Neuronal stem cell (in vitro differentiated cells): ENCODE measurements around the gene MGLL.
"Not testable (repeated sequence)": the region's sequence is repeated elsewhere in the genome, so short reads cannot be mapped to it uniquely, and the experiment has no call there.

Experiments used
- DNase-seq: peaks from one replicate; pipeline ENCODE4 v3.0.0-alpha.2; 2013; ENCODE audit warnings: low spot score
- H2AFZ ChIP-seq: one replicate; pipeline ENCODE4 v1.6.1; 2013; ENCODE audit warnings: mild to moderate bottlenecking, low read length, inconsistent platforms
- H2AK5ac ChIP-seq: 2 replicates; pipeline ENCODE4 v1.6.1; 2013; ENCODE audit warnings: low read depth, mild to moderate bottlenecking, inconsistent platforms, low read length, moderate library complexity, mixed read lengths
- H2BK120ac ChIP-seq: 2 replicates; pipeline ENCODE4 v1.6.1; 2013; ENCODE audit warnings: low read depth, mild to moderate bottlenecking, inconsistent platforms, low read length, moderate library complexity, mixed read lengths
- H2BK12ac ChIP-seq: one replicate; pipeline ENCODE4 v1.6.1; 2013; ENCODE audit warnings: low read length, inconsistent platforms
- H2BK15ac ChIP-seq: 2 replicates; pipeline ENCODE4 v1.6.1; 2013; ENCODE audit warnings: mild to moderate bottlenecking, low read length, inconsistent platforms, mixed read lengths
- H2BK5ac ChIP-seq: one replicate; pipeline ENCODE4 v1.6.1; 2013; ENCODE audit warnings: inconsistent platforms, mild to moderate bottlenecking, low read length, moderate library complexity
- H3K14ac ChIP-seq: one replicate; pipeline ENCODE4 v1.6.1; 2013; ENCODE audit warnings: low read length, inconsistent platforms
- H3K18ac ChIP-seq: 2 replicates; pipeline ENCODE4 v1.6.1; 2013; ENCODE audit warnings: low read length, inconsistent platforms
- H3K23ac ChIP-seq: 2 replicates; pipeline ENCODE4 v1.6.1; 2013; ENCODE audit warnings: low read depth, mild to moderate bottlenecking, mixed read lengths, low read length, inconsistent platforms; ENCODE audit not compliant: poor library complexity
- H3K27ac ChIP-seq: replicated peaks from 3 replicates; pipeline ENCODE4 v1.5.1; 2013; ENCODE audit warnings: low read length, inconsistent platforms
- H3K27me3 ChIP-seq, 3 experiments: 2 replicates each; pipeline ENCODE4 v1.6.1; 2013; ENCODE audit warnings: low read length in 3 of 3, mild to moderate bottlenecking in 2 of 3, inconsistent platforms in 1 of 3, low read depth in 1 of 3, mixed read lengths in 1 of 3, moderate library complexity in 1 of 3; ENCODE audit not compliant: control insufficient read depth in 3 of 3, insufficient read depth in 3 of 3
- H3K36me3 ChIP-seq, 2 donors: replicated peaks in 1 of 2; 2 replicates each; pipeline ENCODE4 v1.6.1; 2013; ENCODE audit warnings: low read length in 2 of 2; ENCODE audit not compliant: control insufficient read depth in 2 of 2, insufficient read depth in 2 of 2
- H3K4ac ChIP-seq: 2 replicates; pipeline ENCODE4 v1.6.1; 2013; ENCODE audit warnings: inconsistent platforms, mild to moderate bottlenecking, low read length, moderate library complexity
- H3K4me1 ChIP-seq, 2 donors: 1 replicate in 1 of 2; 2 replicates in 1 of 2; pipeline ENCODE4 v1.6.1; 2013; ENCODE audit warnings: low read length in 2 of 2, low read depth in 1 of 2; ENCODE audit not compliant: control insufficient read depth in 2 of 2, insufficient read depth in 1 of 2
- H3K4me2 ChIP-seq: one replicate; pipeline ENCODE4 v1.6.1; 2013; ENCODE audit warnings: mild to moderate bottlenecking, low read length, inconsistent platforms; ENCODE audit not compliant: insufficient read depth, poor library complexity, severe bottlenecking
- H3K4me3 ChIP-seq, 2 donors: 2 replicates each; pipeline ENCODE4 v1.5.1; 2013; ENCODE audit warnings: low read length in 2 of 2, mild to moderate bottlenecking in 2 of 2, inconsistent platforms in 1 of 2, moderate library complexity in 1 of 2
- H3K79me1 ChIP-seq: one replicate; pipeline ENCODE4 v1.6.1; 2013; ENCODE audit warnings: low read depth, mild to moderate bottlenecking, inconsistent platforms, low read length, moderate library complexity
- H3K9ac ChIP-seq: one replicate; pipeline ENCODE4 v1.6.1; 2013; ENCODE audit warnings: mild to moderate bottlenecking, low read depth, low read length, inconsistent platforms; ENCODE audit not compliant: poor library complexity
- H3K9me3 ChIP-seq, 2 donors: replicated peaks in 1 of 2; 2 replicates each; pipeline versions ENCODE3 to v1.6.1; 2013; ENCODE audit warnings: low read length in 2 of 2, mild to moderate bottlenecking in 2 of 2, inconsistent platforms in 1 of 2, low read depth in 1 of 2, mixed read lengths in 1 of 2, moderate library complexity in 1 of 2; ENCODE audit not compliant: control insufficient read depth in 2 of 2, insufficient read depth in 1 of 2
- H4K8ac ChIP-seq: one replicate; pipeline ENCODE4 v1.6.1; 2013; ENCODE audit warnings: low read depth, mild to moderate bottlenecking, inconsistent platforms, low read length, moderate library complexity
- H4K91ac ChIP-seq: one replicate; pipeline ENCODE4 v1.6.1; 2013; ENCODE audit warnings: low read length, low read depth, mild to moderate bottlenecking, inconsistent platforms; ENCODE audit not compliant: poor library complexity
- WGBS, 2 donors: extraction: QIAGEN DNeasy Blood & Tissue Kit; methylation state at CpG; one replicate each; pipeline ENCODE4 v1.1.7; 2013; ENCODE audit warnings: missing lambda C conversion rate in 2 of 2, mixed read lengths in 1 of 2; ENCODE audit not compliant: insufficient read length in 2 of 2, insufficient replicate concordance in 1 of 2; ENCODE audit errors: extremely low coverage in 2 of 2; 5-methylcytosine and 5-hydroxymethylcytosine counted together

Gene MGLL

GRCh38 chr3:127655641-127656040 lies 166.7 kb downstream of the MGLL start:
- Histone ChIP-seq H2AK5ac (no peak overlapping the region), H2BK12ac (no peak overlapping the region), H3K27me3 (no peaks in the 10 kb centered on the region), H3K4me2 (no peak overlapping the region), H4K91ac (no peak overlapping the region), H3K4me1 (peaks cover 0 to 8% of the 10 kb centered on the region in 2 donors), H3K9ac (no peak overlapping the region), H3K14ac (no peak overlapping the region), H2BK5ac (no peak overlapping the region), H3K9me3 (no peaks in the 10 kb centered on the region), H2BK120ac (no peak overlapping the region), H3K4me3 (no peak overlapping the region), H3K18ac (peak overlapping the region; percentile 27), H3K79me1 (no peaks in the 10 kb centered on the region), H4K8ac (no peak overlapping the region), H3K4ac (no peak overlapping the region), H3K36me3 (peaks cover 6 to 42% of the 10 kb centered on the region in 2 donors), H2BK15ac (no peak overlapping the region), H2AFZ (no peak overlapping the region), H3K27ac (no peak overlapping the region), H3K23ac (no peak overlapping the region)
- DNase-seq: no peak
- WGBS, 2 donors: no CpG with 5 or more reads among the region's 3 CpGs

GRCh38 chr3:127654993-127655392 lies 167.3 kb downstream of the MGLL start:
- H3K4me2 ChIP-seq, H3K27ac ChIP-seq, H3K23ac ChIP-seq, H3K18ac ChIP-seq, H3K4me1 ChIP-seq, H3K4ac ChIP-seq, H3K9ac ChIP-seq, H2BK15ac ChIP-seq, H2BK120ac ChIP-seq, H3K79me1 ChIP-seq, H4K8ac ChIP-seq, H3K4me3 ChIP-seq, H2BK5ac ChIP-seq, H2BK12ac ChIP-seq, H2AK5ac ChIP-seq, H3K9me3 ChIP-seq, H3K27me3 ChIP-seq, DNase-seq, H2AFZ ChIP-seq, H3K14ac ChIP-seq, H4K91ac ChIP-seq: not testable (repeated sequence)
- peaks cover 3 to 38% of the 10 kb centered on the region in 2 donors for H3K36me3 ChIP-seq
- no CpG with 5 or more reads among the region's 6 CpGs for WGBS, 2 donors

- no CpG with 5 or more reads among the region's 4 CpGs for WGBS, 2 donors
These were observed 167.9 kb downstream of the MGLL start for GRCh38 chr3:127654374-127654773.

GRCh38 chr3:127652246-127652995 lies 169.9 kb downstream of the MGLL start:
- H2BK15ac ChIP-seq: no peak overlapping the region
- H2BK5ac ChIP-seq: no peak overlapping the region
- DNase-seq: peak; percentile 65
- no peak overlapping the region for H3K18ac ChIP-seq
- no peak overlapping the region for H2BK120ac ChIP-seq
- no peak overlapping the region for H4K91ac ChIP-seq
- no peak overlapping the region for H3K4me3 ChIP-seq
- no peak overlapping the region for H3K4ac ChIP-seq
- H3K9ac ChIP-seq: no peak overlapping the region
- H2AK5ac ChIP-seq: no peak overlapping the region
- peak overlapping the region; percentile 8 for H2BK12ac ChIP-seq
- H3K23ac ChIP-seq: no peak overlapping the region
- H3K9me3 ChIP-seq: no peaks in the 10 kb centered on the region
- WGBS, 2 donors: no CpG with 5 or more reads among the region's 13 CpGs
- no peak overlapping the region for H3K4me2 ChIP-seq
- no peak overlapping the region for H4K8ac ChIP-seq
- no peak overlapping the region for H3K14ac ChIP-seq
- peaks cover 2 to 44% of the 10 kb centered on the region in 2 donors for H3K36me3 ChIP-seq
- H3K79me1 ChIP-seq: no peaks in the 10 kb centered on the region
- H2AFZ ChIP-seq: no peak overlapping the region
- no peak overlapping the region for H3K27ac ChIP-seq
- H3K4me1 ChIP-seq: no peaks in the 10 kb centered on the region
- no peaks in the 10 kb centered on the region for H3K27me3 ChIP-seq

More at GRCh38 chr3:127654374-127654773, 167.9 kb downstream of the MGLL start:
- no peak overlapping the region for H3K14ac ChIP-seq
- no peak overlapping the region for H4K91ac ChIP-seq
- no peak overlapping the region for H3K23ac ChIP-seq
- no peak for DNase-seq
- no peak overlapping the region for H2AFZ ChIP-seq
- no peaks in the 10 kb centered on the region for H3K27me3 ChIP-seq
- H3K9ac ChIP-seq: no peak overlapping the region
- H2AK5ac ChIP-seq: no peak overlapping the region
- H3K79me1 ChIP-seq: no peaks in the 10 kb centered on the region
- peaks cover 3 to 36% of the 10 kb centered on the region in 2 donors for H3K36me3 ChIP-seq
- no peaks in the 10 kb centered on the region for H3K4me1 ChIP-seq
- no peak overlapping the region for H2BK12ac ChIP-seq
- H2BK5ac ChIP-seq: no peak overlapping the region
- H3K27ac ChIP-seq: no peak overlapping the region
- no peak overlapping the region for H3K4ac ChIP-seq
- H4K8ac ChIP-seq: no peak overlapping the region
- no peak overlapping the region for H3K18ac ChIP-seq
- no peak overlapping the region for H3K4me3 ChIP-seq
- H2BK120ac ChIP-seq: no peak overlapping the region
- H2BK15ac ChIP-seq: no peak overlapping the region
- H3K9me3 ChIP-seq: no peaks in the 10 kb centered on the region
- H3K4me2 ChIP-seq: no peak overlapping the region
